HG02840 (cell line): ENCODE data around the gene SLC25A13.
"Not testable (repeated sequence)": the region's sequence is repeated elsewhere in the genome, so short reads cannot be mapped to it uniquely, and the experiment has no call there.

Experiments used
- ATAC-seq: cut with Tn5 transposase; IDR thresholded peaks from one replicate; pipeline ENCODE4 v1.9.1; 2021; ENCODE audit warnings: mild to moderate bottlenecking, moderate library complexity, moderate number of reproducible peaks; ENCODE audit not compliant: unreplicated experiment, low FRiP score

Gene SLC25A13

DNA sequence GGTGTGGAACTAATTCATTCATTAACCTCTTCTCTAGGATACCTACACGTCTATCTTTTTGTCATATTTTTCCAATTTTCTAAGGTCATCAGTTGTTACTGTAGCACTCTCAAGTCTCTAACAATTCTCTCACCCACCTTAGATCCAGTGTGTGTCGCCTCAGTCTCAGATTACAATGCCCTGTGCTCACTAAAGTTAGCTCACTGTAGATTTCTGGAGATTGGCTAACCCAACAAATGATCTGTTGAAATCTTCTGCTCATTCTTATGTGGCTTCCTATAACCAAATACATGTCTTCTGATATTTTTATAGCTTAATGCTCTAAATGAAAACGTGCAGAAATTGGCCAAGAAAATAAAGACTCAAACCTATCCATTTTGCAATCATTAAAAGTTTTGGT, 142.6 kb downstream of the SLC25A13 start:
- ATAC-seq: no peak

DNA sequence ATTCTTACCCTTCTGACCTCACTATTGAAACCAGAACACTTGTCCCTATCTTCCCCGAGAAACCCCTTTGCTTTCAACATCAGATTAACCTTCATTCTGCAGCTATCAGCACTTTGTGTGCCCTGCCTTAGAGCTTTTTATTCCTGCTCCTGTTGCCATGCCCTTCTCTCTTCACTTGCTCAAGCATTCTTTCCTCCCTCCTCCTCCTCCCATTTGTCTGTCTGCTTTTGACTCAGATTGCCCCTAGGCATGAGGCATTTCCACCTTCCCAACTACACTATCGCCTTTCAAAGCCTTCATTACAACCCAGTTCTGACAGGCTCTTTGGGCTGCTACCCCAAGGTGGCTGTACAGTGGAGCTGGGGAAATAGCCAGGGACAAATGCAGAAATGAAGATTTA, 143.3 kb downstream of the SLC25A13 start:
- ATAC-seq: no peak

DNA sequence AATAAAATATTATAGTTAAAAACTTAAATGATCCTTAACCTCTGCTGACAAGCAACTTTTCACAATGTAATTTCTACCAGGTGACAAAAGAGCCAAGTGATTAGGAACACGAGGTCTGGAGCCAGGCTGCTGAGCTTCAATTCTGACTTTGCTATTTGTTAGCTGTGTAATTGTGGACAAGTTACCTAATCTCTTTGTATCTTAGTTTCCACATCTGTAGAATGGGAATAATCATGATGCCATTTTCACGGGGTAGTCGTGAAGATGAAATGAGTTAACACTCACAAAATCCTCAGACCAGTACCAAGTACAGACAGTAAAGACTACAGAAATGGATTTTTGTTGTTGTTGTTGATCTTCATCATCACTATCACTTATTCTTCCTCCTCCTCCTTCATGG, 144.5 kb downstream of the SLC25A13 start:
- ATAC-seq: no peak

- ATAC-seq: no peak
These were observed 147.1 kb downstream of the SLC25A13 start for GRCh38 chr7:96174812-96175211.

DNA sequence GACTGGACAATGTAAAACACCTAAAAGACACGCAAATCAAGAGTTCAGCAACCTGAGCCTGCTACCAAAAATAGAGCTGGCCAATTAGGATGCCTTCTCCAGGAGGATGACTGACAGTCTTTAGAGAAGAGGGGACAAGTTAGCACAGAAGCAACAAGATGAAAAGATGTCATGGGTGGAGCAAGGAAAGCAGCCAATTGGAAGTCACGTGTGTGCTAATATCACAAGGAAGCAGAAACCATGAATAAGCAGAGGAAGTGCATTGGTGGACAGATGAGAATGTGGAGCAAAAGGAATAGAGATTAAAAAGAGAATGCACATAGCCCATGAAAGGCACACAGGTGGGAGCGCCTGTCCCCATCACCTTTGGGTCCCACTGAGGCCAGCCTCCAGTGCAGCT, 148.1 kb downstream of the SLC25A13 start:
- ATAC-seq: no peak

GRCh38 chr7:96169439-96169838, 152.5 kb downstream of the SLC25A13 start:
- ATAC-seq: no peak

DNA sequence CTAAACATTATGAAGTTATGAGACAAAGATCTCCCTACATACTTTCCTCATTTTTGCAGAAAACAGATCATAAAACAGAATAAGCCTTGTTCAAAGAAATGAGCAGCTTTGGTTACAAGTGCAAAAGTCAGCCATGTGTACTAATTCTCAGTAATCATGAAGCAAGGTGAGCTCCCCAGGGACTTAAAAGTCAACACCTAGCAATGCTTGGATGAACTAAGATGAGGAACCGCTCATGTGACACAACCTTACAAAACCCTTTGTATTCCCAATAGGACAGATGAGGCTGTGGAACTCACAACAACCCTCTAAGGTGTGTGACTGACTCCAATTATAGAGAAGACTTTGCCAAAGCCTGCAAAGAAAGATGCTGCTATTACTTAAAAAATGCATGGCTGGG, 154.5 kb downstream of the SLC25A13 start:
- ATAC-seq: no peak

DNA sequence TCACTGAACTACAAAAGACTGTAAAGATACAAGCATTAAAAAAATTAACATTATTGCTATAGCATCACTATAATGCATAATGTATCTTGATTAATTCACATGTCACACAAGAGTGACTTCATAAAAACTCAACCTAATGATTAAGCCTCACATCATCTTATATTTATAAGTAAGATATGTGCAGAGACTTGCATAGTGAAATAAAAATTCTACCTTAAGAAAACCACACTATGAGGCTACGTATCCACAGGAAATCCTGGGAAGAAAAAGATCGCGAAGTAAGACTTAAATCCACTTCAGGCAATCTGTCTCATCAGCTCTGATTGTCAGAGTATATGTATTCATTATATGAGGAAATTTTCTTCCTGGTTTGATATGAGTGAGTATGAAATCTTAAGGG, 160.0 kb downstream of the SLC25A13 start:
- no peak for ATAC-seq

GRCh38 chr7:96157856-96158255, 164.0 kb downstream of the SLC25A13 start:
- ATAC-seq: no peak

DNA sequence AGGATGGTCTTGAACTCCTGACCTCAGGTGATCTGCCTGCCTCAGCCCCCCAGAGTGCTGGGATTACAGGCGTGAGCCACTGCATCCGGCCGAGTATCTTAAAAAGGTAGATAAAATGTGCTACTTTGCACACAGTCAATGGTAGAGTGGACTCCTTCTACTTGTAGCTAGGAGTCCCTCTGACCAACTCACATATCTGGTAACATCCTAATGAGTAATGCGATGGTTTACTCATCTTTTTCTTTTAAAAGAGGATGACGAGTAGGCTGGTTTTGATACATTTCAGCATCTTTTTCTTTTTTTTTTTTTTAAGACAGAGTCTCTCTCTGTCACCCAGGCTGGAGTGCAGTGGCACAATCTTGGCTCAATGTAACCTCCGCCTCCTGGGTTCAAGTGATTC, 167.4 kb downstream of the SLC25A13 start:
- ATAC-seq: not testable (repeated sequence)

DNA sequence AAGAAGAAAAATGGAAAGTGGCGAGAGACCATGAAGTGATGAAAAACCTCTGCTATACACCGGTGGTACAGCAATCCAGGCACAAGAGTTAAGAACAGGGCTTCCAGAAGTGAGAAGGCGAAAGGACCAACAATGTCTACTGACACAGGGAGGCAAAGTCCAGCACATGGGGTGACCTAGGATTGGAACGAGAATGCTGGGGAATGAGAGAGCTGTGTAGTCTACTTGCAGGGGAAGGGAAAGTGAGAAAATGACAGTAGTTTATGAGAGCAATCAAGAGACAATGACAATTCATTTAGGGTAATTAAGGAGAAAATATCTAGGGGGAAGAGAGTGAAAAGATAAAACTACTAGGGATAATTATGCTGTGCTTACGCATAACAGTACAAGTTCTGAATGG, 169.2 kb downstream of the SLC25A13 start:
- no peak for ATAC-seq

DNA sequence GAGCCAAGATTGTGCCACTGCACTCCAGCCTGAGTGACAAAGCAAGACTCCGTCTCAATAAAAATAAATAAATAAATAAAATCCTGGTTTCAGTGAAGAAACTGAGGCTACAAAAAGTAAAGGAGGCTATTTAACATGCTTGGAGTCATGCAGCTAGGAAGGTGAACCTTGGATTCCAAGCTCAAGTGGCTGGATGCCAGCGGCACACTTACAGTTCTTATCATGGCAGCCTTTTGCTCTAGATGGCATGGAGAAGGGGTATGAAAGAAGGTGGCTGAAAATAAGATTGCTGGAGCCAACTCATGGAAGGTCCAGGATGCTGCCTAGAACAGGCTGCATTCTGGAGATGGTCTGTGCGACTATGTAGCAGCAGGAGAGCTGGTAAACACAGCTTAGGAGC, 170.0 kb downstream of the SLC25A13 start:
- no peak for ATAC-seq

- ATAC-seq: no peak
These were observed 177.7 kb downstream of the SLC25A13 start for GRCh38 chr7:96144260-96144526.

- no peak for ATAC-seq
These were observed 178.2 kb downstream of the SLC25A13 start for GRCh38 chr7:96143495-96144259.

DNA sequence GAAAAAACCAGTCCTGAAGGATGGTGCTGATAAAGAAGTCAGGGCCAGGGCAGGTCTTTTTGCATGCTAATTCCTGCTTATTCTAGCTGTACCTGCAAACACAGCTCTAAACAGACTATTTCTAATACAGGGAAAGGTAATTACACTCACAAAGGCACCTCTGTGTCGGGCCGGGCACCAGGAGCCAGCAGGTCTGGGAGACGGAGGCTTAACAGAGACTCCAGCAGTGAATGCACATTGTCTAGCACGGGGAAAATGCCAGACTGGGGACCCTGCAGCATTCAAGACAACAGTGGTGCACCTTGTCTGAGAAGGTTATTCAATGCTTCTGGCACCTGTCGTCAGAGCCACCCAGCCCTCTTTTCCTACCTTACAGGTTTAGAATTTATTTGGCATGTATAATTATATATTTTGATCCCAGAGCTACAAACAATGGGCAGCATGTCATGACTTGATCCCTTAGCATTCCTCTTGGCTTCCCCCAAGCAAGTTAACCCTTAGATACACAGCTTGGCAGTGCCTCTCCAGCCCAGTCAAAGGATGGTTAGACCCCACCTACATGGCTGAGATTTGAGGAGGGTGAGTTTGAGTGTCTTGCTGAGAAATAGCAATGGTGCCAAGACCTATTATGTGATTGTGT, 185.2 kb downstream of the SLC25A13 start:
- no peak for ATAC-seq

DNA sequence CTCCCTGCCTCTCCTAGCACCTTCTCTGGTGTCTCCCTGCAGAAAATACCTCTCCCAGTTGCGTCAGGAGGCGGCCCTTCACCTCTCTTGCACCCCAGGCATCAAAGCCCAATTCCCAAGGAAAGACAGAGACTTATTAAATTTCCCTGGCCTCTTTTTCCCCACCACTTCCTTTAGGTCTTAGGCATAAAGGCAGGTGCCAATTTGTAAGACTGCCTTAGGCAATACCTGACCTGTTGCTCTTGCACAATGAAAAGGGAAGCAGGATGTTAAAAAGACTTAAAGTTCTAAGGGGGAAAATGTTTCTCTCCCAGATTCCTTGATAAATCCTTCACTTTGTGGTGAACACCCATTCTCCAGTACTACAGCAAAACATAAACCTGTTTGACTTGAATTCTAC, 186.7 kb downstream of the SLC25A13 start:
- ATAC-seq: no peak

DNA sequence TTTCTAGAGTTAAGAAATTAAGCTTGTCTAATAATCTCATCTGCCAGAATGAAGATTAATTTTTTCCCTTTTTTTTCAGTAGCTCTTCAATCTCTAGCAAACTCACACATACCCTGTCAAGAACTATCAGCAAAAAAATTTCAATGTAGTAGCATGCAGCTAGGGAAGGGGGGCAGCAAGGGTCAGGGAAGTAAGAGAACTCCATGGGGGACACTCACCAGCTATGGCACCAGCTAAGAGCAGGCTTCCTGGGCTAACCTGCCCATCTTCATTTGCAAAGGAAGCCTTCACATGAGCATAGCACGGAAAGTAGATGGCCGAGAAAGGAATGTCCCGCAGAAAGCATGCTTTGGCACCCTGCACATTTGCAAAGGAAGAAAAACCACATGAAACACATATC, 190.4 kb downstream of the SLC25A13 start:
- ATAC-seq: no peak

DNA sequence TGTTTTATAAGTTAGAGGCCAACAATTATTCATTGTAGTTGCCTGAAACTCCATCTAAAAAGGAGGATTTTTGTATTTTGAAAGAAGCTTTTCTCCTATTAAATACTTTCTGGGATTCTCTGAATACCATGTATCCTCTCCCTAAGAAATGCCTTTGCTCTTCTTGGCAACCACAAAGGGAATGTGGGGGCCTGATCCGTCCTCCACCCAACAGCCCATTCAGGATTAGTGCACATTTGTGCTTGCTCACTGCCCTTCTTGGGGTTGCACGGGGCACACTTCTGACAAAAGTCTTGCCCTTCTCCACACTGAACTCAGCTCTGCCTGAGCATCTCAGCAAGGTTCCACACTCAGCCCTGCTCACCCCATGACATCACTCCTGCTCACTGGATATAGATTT, 194.2 kb downstream of the SLC25A13 start:
- ATAC-seq: no peak

DNA sequence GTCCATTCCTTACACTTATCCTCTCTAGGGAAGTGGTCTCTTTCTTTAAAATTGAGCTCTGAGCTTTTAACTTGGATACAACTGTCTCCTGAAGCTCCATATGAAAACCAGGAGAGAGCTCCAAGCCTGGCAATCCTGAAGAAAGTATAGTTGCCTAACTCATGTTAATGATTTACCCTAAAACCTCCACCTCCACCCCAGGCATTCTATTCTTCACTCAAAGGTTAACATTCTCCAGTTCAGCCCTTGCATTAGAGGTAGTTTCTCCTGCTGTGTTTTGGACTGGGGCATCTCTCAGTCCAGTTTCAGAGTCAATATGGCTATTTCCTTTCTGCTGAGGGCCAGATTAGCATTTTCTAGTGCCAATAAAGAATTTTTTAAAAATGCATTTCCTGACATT, 195.5 kb downstream of the SLC25A13 start:
- no peak for ATAC-seq

DNA sequence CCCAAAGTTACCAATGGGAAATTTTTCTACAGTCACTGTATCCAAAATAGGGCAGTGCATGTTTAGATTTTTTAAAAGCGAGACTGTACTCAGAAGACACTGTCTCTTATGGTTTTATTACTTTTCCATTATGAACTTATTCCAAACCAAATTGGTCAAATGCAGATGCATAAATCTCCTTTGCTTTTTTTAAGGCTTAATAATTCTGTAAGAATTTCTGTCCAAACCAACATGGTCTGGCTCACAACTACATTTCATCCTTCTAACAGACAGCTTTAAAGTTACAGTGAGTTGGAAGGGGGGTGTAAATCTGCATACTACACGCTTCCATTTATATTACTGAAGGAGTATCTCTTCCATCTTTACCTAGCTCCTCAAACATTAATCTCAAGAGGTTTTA, 199.2 kb downstream of the SLC25A13 start:
- no peak for ATAC-seq

DNA sequence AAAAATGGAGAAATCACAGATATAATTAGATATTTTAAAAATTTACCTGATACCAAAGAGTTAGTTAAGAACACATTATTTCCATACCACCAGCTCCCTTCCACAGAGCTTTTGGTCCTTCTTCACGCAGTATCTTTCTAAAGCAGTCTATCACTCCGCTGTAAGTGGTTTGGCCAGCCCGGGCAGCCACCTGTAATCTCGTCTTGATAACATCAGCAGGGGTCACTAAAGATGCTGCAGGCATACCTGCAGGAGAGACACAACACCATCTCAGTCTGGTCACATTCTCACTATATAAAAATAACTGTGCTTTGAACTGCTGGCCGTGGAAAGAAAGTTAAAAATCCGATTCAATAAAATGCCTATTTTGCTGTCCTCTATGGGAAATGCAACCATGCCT, 200.1 kb downstream of the SLC25A13 start:
- no peak for ATAC-seq

DNA sequence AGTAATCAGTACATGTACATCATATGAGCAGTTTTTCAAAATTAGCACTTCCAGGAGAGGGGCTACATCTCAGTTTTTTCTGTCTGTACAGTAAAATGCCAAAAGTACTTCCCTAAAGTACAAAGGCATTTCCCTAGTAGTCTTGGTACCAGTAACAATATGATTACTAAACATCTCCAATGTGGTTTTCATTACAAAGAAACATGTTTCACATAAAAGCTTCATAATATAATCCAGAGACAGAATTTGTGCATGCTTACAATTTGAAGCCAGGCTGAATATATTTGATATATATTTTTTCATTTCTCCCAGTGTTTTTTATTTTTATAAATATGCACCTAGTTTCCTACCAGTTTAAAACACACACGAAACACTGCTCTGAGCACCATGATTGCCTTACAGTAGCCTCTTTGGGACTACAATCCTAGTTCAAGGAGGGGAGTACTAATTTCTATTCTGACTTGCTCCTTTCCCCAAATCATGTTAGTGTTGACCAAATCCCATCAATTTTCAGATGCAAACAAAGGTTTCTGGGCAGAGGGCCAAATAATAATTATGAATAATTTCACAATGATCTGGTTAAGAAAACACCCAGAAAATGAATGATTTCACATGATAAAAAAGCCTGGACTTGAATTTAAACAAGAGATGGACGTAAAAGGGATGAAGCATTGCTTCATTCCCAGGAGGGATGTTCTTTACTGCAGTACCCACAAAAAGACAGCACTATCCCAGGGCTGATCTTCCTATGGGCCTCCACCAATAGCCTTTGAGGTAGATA, 201.3 kb downstream of the SLC25A13 start:
- ATAC-seq: no peak
